GM19193 (cell line): ENCODE data around the gene CHRNA7.

ENCODE experiments used
- POLR2A ChIP-seq: IDR thresholded peaks from 4 replicates; pipeline ENCODE4 v1.6.1; 2011; ENCODE audit not compliant: insufficient read depth, insufficient read length; ENCODE audit errors: extremely low read depth

The CHRNA7 gene

DNA sequence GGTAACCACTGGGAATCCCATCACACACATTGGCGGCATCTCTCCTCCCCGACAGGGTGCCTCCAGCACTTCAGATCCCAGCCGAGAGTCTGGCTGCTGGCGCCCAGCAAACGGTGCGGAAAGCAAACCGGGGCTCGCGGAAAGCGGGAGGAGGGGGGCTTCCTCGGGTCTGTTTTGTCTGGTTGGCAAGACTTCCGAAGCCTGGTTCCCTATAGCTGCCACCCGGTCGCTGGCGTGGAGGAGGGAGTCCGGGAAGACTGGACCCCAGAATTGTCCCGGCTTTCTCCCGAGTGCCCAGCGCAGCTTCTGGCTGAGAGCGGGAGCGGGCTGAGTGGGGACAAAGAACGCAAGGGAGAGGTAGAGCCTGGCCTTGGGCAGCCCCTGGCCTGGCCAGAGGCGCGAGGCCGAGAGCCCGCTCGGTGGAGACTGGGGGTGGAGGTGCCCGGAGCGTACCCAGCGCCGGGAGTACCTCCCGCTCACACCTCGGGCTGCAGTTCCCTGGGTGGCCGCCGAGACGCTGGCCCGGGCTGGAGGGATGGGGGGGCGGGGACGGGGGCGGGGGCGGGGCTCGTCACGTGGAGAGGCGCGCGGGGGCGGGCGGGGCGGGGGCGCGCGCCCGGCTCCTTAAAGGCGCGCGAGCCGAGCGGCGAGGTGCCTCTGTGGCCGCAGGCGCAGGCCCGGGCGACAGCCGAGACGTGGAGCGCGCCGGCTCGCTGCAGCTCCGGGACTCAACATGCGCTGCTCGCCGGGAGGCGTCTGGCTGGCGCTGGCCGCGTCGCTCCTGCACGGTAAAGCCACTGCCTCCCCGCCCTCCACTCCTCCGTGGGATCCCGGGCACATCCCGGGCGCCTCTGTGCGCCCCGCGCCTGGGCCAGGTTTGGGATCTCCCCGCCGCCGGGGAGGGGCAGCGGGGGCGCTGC is at the start of gene CHRNA7:
CHRNA7 (plus strand) TSS at position 654 of the 920 bp plus-strand sequence; CDS start at position 734, 80 bp downstream.
- no peak for TF ChIP-seq POLR2A

DNA sequence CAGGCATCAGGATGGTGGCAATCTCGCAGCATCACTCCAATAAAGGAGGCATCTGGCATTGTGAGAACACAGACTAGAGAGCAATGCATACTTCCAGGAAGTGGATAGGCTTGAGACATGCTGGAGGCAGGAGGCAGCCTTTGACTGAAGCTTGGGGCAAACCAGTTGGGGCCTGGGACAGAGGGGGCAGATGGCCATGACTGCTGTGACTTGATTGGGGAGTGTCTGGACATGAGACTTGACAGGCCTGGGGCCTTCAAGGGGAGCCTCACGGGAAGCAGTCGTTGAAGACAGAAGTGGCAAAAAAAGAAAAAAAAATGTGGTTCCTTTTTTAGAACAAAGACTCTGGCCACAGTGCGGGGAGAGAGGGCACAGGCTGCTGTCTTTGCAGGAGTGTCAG is 44.7 kb upstream of the CHRNA7 start:
- TF ChIP-seq POLR2A: no peak

DNA sequence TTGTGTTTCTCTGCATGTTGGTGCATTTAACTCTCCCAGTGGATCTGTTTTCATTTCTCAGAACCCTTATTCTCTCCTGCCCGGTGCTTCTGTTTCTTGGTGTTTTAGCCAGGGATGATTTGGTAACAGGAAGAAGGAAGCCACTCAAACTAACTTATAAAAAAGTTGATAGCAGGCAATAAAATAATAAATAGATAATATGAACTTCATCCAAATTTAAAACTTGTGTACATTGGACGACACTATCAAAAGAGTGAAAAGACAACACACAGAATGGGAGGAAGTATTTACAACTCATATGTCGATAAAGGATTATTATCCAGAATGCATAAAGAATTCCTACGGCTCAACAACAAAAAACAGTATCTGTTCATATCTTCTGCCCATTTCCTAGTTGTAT is 37.3 kb upstream of the CHRNA7 start:
- TF ChIP-seq POLR2A: no peak

DNA sequence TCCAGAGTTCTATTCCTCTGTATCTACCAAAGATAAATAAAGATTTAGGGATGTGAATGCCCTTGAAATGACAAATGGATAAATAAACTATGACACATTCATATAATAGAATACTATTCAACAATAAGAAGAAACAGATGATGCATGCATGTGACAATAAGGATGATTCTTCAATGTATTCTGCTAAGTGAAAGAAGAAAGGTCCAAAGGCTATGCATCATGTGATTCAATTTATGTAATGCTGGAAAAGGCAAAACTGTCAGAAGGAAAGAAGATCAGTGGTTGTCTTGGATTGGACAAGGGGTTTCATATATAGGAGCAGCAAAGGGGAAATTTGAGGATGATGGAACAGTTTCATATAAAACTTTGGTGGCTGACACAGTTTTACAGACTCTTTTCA is 32.6 kb upstream of the CHRNA7 start:
- TF ChIP-seq POLR2A: no peak

DNA sequence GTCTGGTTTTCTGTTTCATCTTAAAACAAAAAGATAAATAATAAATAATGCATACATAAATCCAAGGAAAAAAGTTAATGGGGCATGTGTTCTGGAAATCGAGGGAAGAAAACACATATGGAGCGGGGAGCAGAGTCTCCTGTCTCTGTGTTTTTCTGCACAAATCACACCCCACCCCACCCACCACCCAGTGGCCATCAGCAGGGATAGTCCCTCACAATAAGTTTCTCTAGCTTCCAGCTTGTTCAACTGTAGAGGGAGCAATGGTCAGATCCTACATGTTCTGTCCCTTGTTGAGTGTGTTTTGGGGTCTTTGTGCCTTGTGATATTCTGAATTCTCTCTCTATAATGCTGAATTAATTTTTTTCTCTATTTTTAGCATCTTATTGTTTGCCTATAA is 26.8 kb upstream of the CHRNA7 start:
- TF ChIP-seq POLR2A: no peak

DNA sequence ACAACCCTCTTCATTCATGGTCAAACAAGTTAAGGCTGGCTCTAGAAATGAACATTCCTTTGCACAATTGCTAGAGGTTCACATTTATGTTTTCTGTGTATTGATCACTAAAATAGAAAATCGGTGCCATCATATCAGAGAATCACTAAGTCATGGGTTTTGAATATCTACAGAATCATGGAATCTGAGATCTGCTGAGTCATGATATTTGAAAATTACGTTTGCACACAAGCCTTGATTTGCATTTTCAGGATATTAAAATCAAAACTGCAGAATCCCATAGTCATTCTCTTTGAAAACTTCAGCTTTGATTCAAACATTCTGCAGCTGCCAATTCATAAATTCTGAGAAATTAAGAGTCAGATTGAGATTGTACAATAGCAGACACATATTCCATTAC is 26.1 kb upstream of the CHRNA7 start:
- no peak for TF ChIP-seq POLR2A

DNA sequence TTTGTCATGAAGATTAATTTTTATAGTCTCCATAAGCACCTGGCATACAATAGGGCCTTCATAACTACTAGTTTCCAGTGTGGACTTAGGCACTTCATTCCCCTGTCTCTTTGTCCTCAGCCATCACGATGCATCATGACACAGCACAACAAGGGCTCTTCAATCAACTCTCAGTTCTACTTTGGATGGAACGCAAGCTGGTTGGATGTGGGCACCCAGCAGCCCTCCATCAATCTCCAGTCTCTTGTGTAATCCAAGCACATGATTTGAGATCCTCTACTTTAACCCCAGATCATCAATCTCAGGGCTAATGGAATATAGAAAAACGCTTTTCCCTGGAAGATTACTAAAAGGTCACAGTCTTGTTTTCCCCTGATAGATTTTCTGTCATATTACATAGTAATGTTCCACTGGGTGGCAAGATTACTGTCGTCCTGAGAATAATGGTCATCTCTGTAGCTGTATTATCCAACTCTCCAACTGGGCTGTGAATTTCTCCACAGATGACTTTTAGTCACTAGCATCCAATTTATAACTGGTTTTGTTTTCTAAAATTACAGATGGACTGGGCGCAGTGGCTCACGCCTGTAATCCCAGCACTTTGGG is 22.9 kb upstream of the CHRNA7 start:
- no peak for TF ChIP-seq POLR2A

DNA sequence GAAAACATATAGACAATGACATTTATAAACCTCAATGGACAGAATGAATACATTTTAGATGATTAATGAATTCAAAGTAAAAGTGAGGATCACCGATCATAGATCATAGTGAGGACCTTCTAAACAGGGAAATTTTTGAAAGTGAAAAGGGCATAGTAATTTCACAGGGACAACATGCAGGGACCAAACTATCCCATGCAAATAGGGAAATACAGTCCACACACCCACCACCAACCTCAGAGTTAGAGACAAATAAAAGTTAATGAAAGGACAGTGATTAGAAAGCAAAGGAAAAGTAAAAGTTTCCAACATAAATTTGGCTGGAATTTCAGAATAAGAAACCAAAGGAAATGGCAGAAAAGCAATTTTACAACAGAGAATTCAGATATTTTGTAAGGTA is 15.4 kb upstream of the CHRNA7 start:
- TF ChIP-seq POLR2A: no peak

DNA sequence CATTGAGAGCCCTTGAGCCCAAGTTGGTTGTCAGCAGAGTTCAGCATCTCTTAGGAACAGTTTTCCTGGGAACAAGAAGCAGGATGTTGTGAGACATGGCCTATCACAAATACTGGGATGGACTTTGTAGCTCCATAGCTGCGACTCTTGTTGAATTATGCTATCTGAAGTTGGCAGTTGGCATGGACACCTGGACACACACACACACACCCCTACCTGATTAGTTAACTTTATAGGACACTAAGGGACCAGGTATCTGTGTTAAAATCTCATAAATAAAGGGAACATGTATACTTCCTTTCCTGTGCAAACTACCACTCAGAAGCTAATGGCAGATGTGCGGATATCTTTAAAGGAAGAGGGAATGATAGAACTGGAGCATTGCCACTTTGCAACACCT is 10.2 kb upstream of the CHRNA7 start:
- no peak for TF ChIP-seq POLR2A

DNA sequence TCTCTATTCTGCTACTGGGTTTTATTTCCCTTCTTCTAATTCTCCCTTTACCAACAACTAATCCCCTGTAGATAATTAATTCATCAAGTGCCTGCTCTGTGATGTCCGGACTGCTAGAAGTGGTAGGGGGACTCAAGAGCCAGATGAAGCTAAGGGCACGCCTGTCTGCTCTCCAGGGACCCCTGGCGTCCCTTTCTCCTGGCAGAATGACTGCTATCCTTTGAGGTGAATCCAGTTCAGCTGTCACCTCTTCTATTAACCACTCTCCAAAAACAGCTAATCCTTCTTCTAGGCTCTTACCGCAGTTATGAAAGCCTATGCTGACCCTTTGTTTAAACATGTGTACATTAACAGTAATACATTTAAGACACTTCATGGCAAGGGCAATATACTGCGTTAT is 1.4 kb upstream of the CHRNA7 start:
- TF ChIP-seq POLR2A: no peak

DNA sequence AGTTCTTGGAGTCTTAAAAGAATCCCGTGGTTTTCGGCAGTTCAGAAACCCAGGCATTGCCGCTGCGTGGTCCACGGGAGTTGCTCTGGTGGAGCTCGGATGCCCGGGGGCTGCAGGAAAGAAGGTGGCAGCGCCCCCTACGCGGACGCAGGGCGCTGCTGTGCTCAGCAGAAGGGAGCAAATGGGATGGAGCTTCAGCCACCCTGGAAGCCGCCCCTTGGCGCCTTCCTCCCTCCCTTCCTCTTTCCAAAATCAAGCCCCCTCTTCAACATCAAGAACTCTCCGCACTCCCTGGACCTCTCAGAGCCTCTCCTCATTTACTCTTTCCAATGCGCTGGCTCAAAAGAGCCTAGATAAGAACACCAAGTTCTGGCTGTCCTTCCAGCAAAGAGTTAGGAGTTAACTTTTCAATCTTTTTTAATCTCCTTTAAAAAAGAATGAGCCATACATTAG is 880 bp upstream of the CHRNA7 start:
- TF ChIP-seq POLR2A: no peak

DNA sequence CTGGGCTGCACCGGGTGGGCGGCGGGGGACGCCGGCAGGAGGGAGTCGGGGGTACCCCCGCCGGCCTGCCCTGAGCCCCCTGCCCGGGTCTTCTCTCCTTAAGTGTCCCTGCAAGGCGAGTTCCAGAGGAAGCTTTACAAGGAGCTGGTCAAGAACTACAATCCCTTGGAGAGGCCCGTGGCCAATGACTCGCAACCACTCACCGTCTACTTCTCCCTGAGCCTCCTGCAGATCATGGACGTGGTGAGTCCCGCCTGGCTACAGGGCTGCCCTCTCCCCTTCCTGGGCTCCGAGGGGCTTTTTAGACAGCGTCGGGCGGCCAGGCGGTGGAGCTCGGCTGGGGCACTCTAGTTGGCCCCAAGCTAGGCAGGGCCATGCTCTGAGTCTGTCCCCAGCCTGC is 480 bp downstream of the CHRNA7 start:
- TF ChIP-seq POLR2A: no peak

DNA sequence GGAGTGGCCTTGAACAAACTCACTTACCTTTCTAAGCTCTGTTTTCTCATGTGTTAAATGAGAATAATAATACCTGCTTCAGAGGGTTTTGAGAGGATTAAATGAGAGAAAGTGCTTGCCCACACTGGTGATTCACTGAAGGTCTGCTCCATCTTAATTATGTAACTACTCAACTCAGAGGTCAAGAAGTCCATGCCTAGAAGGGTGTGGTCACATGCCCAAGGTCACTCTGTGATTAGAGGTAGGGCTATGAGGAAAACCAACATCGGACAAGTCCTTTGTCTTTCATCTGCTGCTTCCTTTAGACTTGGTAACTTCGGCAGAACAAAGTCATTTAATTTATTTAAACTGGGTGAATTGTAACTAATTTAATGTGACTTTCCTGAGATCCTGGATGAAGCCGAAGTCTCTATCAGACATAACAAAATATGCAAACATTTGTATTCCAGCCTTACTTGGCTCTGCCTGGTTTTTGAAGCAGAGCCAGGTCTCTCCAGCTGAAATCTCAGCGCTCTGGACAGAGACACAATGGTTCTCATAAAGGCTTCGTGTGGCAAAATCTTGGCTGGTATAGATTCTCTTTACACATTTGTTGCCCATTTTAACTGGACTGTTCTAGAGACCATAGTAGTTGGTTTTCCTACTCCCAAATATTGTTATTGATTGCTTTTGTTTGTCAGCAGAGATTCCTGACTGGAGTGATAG is 3.0 kb downstream of the CHRNA7 start:
- no peak for TF ChIP-seq POLR2A

DNA sequence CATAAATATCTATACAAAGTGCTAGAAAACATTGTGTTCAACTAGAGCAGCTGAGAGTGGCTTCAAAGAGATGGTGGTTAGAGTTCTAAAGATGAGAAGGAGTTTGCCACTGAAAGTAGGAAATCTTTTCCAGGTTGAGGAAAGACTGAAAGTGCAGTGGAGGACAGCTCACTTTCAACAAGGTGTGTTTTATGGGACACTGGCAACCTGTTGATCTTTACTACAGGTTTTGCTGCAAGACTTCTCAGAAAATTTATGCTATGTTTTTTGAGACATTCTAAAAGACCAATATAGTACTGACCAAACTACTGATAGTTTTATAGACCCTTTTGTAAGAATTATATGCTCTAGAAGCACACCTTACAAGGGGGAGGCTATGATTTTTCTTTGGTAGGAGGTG is 3.8 kb downstream of the CHRNA7 start:
- TF ChIP-seq POLR2A: no peak

DNA sequence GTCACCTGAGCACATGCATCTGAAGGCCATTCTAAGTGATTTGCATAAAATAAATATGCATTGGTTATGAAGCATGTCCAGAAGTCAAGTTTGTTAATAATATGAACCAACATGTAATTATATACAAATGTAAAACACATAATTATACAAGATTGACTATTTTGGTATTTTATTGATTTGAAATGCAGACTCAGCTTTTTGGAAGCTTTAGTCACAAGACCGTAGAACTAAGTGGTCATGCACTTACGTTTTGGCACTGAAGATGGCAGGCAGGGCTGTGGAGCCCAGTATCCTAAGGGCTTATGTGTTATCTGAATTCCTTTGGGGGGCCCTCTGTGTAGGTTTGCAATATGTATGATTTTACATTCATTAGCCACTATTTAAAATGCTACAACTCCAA is 5.0 kb downstream of the CHRNA7 start:
- TF ChIP-seq POLR2A: no peak
